ENCODE results near the gene FCAMR.
A peak's percentile ranks its signal among the peaks of the same experiment; 100 is the strongest.
"Not testable (repeated sequence)": the region's sequence is repeated elsewhere in the genome, so short reads cannot be mapped to it uniquely, and the experiment has no call there.

The FCAMR gene

GRCh38 chr1:206935491-206936067 lies 34.7 kb downstream of the FCAMR start:
- DNase-seq, result peak in 2 of 51 donors; percentile 6 to 30

DNA sequence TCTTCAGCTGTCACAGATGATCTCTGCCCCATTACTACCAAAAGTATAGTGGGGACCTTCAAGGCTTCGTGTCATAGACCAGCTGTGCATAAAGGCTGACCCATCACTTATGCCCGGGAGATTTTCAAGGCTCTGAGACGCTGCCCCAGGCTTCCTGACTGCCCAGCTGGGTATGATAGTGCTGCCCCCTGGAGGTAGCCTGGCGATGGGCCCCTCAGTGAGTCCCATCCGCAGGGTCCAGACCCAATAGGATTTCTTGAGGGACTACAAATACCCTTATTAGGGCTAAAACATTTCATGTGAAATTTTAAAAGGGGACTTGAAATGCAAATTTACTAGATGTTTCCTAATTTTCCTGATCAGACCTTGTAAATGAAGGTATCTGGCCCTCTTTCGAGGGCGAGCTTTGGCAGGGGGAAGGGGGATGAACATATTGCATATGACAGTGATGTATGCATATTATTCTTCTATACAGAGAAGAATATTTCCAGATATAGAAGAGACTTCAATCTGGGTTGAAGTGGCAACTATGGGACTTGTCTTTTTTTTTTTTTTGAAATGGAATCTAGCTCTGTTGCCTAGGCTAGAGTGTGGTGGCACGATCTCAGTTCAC lies 36.8 kb downstream of the FCAMR start:
- no peak for DNase-seq

GRCh38 chr1:206932177-206932576 lies 38.1 kb downstream of the FCAMR start:
- no peak for DNase-seq

DNA sequence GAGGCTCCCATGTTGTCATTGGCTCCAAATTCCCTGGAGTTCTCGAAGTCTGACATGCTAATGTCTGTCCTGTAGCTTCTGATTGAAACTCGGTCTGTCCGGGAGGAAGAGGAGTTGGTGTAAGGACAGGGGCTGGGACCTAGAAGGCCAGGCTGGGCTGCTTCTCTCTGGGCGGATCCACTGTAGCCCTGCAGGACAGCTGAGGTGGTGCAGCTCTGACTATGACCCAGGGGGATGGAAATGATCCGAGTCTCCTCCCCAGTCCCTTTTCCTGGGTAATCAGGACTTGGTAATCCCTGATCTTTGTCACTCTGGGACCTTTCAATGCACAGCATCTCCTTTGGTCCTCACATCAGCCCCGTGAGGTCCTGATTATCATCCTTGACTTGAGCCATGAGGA lies 38.6 kb downstream of the FCAMR start:
- DNase-seq, result no peak

DNA sequence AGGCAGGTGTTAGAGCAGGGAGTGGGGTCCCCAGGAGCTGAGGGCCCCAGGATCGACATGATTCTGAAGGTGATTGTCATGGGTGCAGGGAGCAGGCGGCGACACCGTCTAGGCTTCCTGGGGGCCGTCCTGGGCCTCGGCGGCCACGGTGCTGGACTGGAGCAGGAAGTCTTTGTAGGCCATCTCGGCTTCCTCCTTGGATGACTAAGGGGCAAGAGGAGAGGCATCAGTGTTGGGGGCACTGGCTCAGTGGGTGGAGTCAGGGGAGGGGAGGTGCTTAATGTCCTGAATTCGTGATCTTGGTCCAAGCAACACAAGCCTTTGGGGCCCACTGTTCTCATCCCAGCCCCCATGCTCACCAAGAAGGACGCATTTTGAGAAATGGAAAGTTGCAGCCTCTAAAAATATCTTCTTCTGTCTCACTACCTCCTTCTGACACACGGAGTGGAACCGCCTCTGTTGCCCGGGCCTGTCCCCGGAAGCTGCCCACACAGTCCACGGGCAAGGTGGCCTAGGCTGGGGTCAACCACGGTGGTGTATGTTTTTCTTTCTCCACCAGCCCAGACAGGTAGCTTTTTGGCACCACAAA lies 40.0 kb downstream of the FCAMR start:
- peak in 1 of 51 donors; percentile 14 for DNase-seq

DNA sequence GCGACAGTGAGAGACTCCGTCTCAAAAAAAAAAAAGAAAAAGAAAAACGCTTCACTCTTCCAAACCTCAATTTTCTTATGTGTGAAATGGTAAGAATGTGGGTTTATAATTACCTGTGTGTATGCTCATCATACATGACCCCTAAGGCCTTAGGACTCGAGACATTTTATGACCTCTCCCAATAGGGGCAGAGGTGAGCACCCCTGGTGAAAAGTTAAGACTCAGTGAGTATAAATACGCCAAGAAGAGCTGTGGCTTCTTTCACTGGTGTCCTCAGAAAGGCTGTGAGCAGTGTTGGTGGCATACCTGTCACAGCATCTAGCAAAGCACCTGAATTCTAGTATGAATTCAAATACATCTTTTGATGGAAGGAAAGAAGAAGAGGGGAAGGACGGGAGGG lies 40.7 kb downstream of the FCAMR start:
- no peak for DNase-seq

DNA sequence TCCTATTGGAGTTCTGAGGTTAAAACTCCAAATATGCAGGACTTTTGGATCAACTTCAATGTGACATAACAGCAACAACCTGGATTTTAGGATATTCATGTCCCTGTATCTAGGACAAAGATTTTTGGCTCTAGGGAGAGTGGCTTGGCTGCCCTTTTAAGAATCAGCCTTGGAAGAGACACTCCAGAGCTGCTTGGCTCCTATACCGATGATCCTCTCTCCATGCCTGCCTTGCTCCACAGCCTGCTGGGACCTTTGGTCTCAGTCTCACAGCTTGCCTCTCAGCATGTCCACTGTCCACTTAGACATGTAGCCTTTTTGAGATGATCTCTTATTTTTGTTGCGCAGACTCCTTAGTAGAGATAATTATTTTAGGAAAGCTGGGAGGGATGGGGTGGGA lies 44.0 kb downstream of the FCAMR start:
- no peak for DNase-seq

GRCh38 chr1:206925106-206925736 lies 45.0 kb downstream of the FCAMR start:
- peak in 3 of 51 donors; percentile 6 to 10 (median 7) for DNase-seq

DNA sequence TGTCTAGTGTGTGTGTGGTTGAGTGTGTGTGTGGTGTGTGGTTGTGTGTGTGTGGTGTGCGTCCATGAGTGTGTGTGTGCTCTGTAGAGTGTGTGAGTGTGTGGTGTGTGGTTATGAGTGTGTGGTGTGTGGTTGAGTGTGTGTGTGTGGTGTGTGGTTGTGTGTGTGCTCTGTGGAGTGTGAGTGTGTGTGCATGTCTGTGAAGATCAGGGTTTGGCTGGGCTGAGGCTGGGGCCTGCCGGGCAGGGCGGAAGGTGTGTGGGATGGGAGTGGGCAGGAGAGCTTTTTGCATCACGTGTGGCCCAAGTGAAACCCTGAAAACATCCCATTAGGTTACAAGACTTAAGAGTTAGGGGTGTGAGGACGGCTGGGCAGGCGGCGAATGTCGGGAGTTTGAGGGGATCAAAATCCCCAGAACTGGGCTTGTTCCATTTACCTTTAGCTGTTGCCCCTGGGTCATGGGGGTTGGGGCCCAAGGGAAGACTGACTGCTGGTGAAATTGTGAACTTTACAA lies 45.6 kb downstream of the FCAMR start:
- DNase-seq, result no peak

GRCh38 chr1:206923961-206924557 lies 46.2 kb downstream of the FCAMR start:
- not testable (repeated sequence) for DNase-seq

- no peak for DNase-seq
Observed at GRCh38 chr1:206923009-206923960, 47.0 kb downstream of the FCAMR start.

DNA sequence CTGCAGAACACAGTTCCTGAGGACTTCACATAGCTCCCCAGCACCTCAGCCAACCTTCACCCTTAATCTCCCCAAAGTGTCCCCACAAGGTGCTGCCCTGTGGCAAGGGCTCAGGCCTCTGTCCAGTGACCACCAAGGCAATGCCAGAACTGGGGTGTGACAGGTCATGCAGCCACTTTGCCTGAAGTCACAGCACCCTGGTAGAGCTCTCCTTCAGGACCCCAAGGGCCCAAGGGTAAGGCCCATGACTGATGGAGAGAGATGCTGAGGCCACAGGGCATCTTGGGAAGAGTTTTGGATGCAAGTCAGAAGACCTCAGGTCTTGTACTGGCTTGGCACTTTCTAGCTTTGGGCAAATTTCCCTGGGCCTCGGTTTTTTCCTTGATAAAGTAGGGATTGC lies 47.7 kb downstream of the FCAMR start:
- DNase-seq, result no peak

DNA sequence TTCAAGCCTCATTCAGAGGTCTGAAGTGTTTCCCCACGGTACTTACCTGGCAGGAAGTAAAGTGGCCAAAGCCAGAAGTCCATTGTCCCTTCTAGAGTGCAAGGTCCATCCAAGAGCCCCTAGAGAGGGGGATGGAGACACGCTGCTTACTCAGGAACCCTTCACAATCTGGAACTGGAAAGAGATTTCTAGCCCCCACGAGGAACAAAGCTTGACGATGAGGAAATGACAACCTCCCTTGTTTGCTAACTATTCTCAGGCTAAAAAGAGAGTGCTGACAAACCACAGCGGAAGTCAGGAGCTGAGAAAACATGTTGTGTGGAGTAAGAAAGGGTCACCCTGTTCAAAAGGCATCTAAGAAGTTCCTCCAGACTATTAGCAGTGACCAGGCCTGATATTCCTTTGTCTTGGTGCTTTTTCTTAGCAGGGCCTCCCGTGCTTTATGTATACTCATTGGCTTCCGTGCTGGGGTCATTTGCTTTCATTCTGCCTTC lies 48.4 kb downstream of the FCAMR start, which contains the start of gene FCMR:
Gene FCMR (minus strand): TSS at position 170 of the 494 bp plus-strand sequence. CDS start 87 bp downstream, at position 83.
- peak in 9 of 51 donors; percentile 7 to 22 (median 17) for DNase-seq

- no peak for DNase-seq
Observed at GRCh38 chr1:206918076-206918475, 52.2 kb downstream of the FCAMR start.

DNA sequence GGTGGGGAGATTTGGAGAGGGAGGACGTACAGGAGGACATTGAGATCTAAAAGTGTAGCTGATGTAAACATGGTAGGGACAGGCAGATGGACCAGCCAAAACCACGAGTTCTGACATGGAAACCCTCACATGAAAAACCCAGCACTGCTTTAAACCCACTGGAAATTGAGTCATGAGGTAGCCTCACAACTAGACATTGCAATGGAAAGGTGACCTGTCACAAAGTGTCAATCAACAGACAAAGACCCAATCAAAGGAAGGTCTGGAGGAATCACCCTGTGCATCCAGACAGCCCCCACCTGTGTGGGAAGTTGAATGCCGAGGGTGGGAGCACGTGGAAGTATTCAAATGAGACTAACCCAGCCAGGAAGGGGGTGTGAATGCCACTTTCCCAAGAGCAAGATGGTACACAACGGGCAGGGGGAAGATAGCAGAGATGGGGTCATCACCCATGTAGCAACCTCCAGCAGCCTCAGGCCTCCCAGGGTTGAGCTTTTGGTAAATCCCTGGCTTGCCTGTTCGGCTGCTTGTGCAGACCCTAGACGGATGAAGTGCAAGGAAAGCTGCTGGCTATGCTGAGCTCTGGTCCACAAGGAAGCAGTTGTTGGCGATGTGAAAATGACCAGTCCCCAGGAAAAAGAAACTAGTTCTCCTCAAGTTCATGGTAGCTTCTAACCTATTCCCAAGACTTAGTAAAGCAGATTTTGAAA lies 54.1 kb downstream of the FCAMR start:
- DNase-seq, result no peak

DNA sequence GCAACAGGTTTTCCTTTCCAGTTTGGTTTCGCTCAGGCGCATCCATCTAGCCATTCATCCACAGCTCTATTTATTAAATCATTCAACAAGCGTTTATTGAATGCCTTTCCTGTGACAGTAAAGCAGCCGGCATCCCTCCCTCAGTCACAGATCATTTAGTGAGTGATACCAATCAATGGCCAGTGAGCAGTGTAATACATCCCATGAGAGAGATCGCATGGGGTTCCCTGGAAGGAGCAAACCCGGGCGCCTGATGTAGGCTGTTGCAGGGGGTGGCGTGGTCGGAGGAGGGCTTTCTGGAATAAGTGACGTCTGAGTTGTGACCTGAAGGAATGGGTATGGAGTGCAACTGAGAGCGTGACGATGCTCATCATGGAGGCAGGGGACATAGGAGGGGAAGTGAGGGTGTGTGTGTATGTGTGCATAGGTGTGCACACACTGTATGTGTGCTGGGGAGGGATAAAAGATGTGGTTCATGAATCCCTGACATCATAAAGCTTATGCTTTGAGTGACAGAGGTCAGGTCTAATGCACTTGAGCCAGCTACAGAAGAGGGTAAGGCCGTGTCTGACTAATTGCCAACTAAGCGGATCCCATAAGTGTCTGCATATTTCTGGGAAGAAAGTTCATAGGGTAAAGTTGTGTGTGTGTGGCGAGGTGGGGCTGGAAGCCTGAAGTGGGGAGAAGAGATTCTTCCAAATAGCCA lies 55.1 kb downstream of the FCAMR start:
- DNase-seq, result no peak

DNA sequence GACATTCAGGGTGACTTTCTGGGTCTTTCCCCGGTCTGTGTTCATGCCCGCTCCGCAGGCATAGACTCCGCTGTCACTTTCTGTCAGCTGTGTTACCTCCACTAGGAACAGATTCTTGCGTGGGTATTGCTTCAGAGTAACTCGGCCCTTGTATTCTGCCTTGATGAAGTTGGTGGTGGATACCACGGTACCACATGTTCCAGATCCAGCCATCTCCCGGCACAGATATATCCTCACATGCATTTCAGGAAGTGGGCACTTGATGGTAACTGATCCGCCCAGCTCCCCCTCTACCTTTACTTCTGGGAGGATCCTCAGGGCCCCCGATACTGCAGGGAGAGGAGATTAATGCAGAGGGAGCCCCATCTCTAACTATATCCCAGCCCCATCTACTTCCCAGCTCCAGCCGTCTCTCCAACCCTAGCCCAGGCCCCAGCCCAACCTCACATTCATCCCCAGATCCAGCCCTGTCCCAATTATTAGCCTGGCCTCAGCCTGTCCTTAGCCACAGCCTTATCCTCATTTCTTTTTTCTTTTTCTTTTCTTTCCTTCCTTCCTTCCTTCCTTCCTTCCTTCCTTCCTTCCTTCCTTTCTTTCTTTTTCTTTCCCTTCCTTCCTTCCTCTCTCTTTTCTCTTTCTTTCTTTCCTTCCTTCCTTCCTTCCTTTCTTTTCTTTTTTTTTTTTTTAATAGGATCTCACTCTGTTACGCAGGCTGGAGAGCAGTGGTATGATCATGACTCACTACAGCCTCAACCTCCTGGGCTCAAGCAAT lies 56.3 kb downstream of the FCAMR start:
- no peak for DNase-seq

- DNase-seq, result peak in 36 of 51 donors; percentile 4 to 77 (median 44)
Observed at GRCh38 chr1:206912445-206913095, 57.7 kb downstream of the FCAMR start.

Measured in hypothalamus (tissue), 51 donors.